NCI-H526 treated with DMSO at 0.1 percent for 48 hours (cell line): ENCODE results near the gene DOCK6.

Experiments used
- DNase-seq: peaks from one replicate; lab custom pipeline; 2025; lab: John Stamatoyannopoulos, UW

Gene DOCK6

GRCh38 chr19:11273989-11274388, 11.7 kb upstream of the DOCK6 start:
- no peak for DNase-seq

DNA sequence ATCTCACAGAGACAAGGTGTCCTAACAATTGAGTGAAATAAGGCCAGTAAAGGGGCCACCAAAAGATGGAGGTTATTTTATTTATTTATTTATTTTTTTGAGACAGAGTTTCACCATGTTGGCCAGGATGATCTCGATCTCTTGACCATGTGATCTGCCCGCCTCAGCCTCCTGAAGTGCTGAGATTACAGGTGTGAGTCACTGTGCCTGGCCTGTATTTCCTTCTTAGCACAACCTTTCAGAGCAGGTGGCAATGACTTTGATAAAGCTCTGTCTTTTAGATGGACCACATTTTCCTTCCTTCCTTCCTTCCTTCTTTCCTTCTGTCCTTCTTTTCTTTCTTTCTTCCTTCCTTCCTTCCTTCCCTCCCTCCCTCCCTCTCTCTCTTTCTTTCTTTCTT, 11.0 kb upstream of the DOCK6 start:
- no peak for DNase-seq

- no peak for DNase-seq
Measured at GRCh38 chr19:11269408-11269807, 7.1 kb upstream of the DOCK6 start.

GRCh38 chr19:11268783-11269267, 6.5 kb upstream of the DOCK6 start:
- DNase-seq = no peak

DNA sequence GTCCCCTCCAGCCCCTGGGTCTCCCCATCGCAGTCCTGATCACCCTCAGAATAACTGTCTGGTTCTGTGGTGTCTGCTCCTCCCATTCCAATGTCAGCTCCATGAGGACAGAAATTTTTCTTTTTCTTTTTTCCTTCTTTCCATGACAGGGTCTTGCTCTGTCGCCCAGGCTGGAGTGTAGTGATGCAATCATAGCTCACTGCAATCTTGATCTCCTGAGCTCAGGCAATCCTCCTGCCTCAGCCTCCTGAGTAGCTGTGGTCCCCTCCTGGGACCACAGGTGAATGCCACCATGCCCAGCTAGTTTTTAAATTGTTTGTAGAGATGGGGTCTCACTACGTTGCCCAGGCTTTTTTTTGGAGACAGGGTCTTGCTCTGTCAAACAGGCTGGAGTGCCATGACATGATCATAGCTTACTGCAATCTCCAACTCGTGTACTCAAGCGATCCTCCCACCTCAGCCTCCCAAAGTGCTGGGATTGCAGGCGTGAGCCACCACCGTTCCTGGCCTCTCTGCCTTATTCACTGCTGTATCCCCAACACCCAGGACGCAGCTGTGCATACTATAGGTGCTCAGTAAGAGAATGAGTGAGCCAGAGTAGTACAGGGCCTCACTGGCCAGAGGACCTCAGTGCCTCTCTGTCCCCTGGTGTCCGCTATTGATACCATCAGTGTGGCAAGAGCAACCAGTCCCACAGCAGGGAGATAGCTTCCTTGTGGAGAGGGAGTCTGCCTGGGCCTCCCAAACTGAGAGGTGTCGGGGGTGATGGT, 5.2 kb upstream of the DOCK6 start:
- DNase-seq = no peak

DNA sequence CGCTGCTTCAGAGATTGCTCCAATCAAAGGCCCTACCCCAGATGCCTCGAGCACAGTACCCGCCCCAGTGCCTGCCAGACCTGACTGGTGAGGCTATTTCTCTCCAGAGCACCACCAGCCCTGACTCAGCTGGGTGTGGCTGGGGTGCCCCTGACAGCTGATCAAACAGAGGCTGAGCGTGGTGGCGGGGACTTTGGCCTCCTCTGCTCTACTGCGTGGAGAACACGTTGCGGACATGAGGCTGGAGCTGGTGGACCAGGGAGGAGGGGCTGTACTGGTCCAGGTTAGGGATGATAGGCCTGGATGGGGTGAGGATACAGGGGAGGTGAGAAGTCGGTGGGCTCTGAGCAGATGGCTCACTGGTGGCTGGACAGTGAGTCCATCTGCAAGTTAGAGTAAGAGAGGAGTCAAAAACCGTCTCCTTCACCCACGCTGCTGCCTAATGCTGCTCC, 3.5 kb upstream of the DOCK6 start:
- no peak for DNase-seq

GRCh38 chr19:11265177-11265784, 3.0 kb upstream of the DOCK6 start:
- no peak for DNase-seq

DNA sequence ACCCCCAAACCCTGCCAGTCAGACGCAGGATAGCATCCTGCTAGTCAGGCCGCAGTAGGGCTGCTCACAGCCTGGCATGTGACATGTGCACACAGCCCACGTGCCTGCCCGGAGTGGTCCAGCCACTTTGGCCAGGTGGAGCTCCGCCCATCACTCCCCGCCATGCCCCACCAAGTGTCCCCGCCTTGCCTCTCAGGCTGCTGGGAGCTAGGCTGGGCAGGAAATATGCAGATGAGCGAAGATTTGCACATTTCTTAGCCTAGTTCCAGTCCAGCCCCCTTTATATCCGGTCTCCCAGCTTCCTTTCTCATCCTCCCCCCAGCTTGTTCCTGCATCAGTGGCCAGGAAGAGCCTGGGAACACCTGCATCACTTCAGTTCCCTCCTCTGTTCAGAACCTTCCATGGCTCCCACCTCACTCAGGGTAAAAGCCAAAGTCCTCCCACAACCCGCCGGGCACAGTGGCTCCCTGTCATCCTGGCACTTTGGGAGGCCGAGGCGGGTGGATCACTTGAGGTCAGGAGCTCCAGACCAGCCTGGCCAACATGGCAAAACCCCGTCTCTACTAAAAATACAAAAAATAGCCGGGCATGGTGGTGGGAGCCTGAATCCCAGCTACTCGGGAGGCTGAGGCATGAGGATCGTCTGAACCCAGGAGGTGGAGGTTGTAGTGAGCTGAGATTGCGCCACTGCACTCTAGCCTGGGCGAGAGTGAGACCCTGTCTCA, 2.3 kb upstream of the DOCK6 start:
- no peak for DNase-seq

- DNase-seq = no peak
Measured at GRCh38 chr19:11263726-11264125, 1.4 kb upstream of the DOCK6 start.

DNA sequence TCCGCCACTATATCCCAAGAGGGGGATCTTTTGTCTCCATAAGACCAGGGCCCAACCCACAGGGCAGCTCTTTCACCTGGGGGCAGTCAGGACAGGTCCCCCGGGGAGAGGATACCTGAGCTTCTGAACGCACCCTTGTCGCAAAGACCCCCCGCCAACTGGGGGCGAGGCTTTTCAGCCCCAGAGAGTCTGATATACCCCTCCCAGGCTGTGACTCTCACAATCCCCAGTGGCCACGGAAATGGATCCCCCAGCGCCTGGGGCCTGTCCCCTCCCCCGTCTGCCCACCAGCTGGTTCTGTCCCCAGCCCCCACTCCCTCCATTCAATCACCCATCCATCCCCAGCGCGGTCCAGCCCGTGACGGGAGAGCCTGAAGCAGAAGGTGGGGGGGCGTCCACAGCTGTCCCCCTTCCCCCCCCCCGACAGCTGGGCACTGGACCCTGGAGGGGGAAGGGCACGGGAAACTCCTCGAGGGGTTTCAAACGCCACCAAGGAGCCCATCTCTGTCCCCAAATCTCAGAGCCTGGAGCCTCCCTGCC, 823 bp downstream of the DOCK6 start:
- no peak for DNase-seq

- no peak for DNase-seq
Measured at GRCh38 chr19:11260996-11261395, 1.3 kb downstream of the DOCK6 start.

- no peak for DNase-seq
Measured at GRCh38 chr19:11257846-11258380, 4.4 kb downstream of the DOCK6 start.

- DNase-seq = no peak
Measured at GRCh38 chr19:11256189-11256588, 6.1 kb downstream of the DOCK6 start.

DNA sequence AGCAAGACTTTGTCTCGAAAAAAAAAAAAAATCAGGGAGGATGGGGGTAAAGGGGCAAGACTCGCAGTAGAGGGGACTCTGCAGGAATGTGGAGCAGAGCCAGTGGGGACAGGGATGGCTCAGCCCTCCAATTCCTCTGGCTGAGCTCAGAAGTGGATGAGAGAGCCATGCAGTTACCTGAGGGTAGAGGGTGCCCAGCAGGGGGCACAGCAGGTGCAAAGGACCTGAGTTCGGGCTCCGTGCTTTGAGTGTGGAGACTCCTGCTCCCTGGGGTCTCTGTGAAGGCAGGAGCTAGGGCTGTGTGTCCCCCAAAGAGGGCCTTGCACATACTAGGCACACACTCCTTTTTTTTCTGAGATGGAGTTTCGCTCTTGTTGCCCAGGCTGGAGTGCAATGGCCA, 7.7 kb downstream of the DOCK6 start:
- no peak for DNase-seq

DNA sequence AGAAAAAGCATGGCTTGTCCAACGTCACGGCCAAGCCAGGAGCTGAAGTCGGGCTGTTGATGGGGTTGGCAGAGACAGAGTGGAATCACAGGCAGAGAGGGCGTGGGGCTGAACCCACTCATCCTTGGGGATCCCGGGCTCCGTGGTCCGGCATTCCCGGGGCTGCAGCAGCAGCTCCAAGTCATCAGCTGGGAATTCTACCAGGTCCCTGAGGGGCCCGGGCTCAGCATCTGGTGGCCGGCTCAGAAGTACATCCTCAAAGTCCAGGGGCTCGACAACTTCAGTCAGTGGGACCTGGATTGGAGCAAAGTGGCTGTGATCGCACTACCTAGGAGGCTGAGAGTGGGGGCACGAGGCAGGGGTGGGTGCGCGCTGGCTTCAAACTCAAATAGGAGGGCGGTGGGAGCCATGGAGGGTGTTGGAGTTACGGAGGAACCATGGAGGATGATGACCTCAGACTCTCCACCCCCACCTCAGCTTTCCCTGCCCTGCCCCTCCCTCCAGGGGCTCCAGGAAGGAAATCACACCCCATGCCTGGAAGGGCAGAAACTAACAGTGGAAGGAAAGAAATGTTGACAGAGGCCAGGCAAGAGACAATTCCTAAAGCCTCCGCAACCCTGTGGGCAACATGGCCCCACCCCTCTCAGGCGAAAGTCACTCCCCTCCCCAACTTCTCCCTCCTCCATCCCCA, 9.5 kb downstream of the DOCK6 start:
- DNase-seq = no peak

DNA sequence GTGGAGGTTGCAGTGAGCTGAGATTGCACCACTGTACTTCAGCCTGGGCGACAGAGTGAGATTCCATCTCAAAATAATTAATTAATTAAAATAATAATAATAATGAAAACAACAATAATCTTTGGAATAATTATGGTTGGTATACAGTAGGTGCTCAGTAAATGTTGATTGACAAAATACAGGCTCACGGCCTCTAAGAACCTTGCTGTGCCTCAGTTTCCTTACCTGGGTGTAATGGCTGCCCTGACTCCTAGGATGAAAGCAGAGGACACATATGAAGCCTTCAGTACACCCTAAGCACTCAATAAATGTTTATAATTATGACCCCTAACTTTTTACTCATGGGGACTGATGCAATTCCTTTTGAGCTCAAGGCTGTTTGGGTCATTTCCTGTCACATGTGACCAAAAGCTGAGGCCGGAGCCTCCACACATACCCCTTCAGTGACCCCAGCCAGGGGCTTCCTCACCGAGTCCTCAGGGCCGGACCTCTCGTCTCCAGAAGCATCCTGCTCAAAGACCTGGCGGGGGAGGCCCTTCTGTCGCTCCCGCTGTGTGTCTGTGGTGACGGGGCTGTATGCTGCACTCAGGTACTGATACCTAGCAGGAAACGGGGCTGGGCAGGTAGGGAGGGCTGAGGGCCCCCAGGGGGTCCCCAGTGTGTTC, 10.5 kb downstream of the DOCK6 start:
- no peak for DNase-seq

DNA sequence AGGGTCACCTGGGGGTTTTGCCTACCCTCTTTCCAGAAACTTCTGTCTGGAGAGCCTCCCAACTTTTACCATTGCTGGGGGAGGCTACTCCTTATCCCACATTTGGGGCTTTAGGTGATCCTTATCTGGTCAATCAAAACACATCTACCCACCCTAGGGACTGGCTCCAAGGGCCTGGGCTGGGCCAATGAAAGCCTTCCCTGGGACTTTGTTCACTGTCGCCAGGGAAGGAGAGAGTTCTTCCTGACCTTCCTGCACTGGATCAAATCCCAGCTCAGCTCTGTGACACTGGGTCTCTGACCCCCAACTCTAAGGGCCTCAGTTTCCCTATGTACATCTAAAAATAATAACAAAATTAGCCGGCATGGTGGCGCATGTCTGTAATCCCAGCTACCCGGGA, 11.1 kb downstream of the DOCK6 start:
- DNase-seq = no peak

DNA sequence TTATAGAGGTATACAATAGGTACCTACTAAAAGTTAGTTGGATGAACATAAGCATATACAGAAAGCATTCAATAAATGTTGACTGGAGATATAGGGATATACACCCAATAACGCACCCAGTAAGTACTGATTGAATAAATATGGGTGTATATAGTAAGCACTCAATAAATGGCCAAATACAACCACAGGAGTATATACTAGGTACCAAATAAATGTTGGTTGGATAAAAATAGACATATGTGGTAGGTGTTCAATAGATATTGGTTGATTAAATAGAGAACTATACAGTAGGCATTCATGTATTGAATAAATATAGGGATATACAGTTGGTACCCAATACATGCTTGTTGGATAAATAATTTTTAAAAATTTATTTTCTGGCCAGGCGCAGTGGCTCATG, 13.5 kb downstream of the DOCK6 start:
- no peak for DNase-seq

DNA sequence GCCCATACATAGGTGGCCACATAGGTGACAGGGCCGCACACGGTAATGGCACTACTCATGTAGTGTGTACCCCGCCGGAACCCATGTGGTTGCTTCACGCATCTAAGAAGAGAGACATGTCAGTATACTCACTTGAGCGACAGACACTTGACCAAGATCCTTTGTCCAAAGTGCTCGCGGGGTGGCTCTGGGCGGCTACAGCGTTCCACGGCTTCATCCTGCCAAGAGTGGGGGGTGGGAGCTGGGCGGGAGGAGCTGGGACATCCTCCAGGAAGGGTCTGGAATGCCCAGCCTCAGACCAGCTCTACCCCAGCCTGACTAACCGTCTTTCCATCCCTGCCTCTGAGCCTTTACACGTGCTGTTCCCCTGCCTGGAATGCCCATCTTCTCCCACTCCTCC, 14.4 kb downstream of the DOCK6 start:
- no peak for DNase-seq

- DNase-seq = no peak
Measured at GRCh38 chr19:11247391-11247790, 14.9 kb downstream of the DOCK6 start.

- DNase-seq = no peak
Measured at GRCh38 chr19:11246941-11247340, 15.4 kb downstream of the DOCK6 start.
